22Rv1 (cell line): ENCODE measurements around the gene TMEM233.

ENCODE experiments used
- ZFX ChIP-seq: fragments of 450-650 bp; IDR thresholded peaks from 2 replicates; pipeline ENCODE4 v1.6.1; 2017; ENCODE audit warnings: antibody characterized with exemption, borderline replicate concordance
- TF ChIP-seq, protein P1 (sequence below): fragments of 450-650 bp; IDR thresholded peaks from 2 replicates; pipeline ENCODE4 v1.5.1; 2017; ENCODE audit warnings: mild to moderate bottlenecking

DNA sequence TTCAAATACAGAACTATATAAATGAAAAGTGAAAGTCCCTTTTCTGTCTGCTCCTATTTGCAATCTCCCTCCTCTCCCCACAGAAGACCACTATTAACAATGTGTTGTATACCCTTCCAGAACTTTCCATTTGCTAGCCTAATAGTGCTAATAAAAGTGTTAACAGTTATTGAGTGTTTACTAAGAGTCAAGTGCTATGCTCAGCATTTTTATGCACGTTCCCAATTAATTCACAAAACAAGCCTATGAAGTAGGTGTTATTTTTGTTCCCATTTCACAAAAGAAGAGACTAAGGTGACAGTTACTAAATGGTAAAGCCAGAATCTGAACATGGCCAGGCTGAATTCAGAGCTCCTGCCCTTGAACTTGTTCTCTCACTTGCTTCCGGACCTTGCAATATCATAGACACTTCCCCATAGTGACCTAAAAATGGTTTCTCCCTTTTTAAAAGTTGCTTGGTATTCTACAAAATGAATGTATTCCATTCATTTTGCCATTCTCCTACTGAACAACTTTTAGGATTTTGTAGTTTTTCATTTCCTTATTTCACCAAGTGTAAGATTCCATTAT is 72.7 kb downstream of the TMEM233 start:
- TF ChIP-seq, protein P1, sequence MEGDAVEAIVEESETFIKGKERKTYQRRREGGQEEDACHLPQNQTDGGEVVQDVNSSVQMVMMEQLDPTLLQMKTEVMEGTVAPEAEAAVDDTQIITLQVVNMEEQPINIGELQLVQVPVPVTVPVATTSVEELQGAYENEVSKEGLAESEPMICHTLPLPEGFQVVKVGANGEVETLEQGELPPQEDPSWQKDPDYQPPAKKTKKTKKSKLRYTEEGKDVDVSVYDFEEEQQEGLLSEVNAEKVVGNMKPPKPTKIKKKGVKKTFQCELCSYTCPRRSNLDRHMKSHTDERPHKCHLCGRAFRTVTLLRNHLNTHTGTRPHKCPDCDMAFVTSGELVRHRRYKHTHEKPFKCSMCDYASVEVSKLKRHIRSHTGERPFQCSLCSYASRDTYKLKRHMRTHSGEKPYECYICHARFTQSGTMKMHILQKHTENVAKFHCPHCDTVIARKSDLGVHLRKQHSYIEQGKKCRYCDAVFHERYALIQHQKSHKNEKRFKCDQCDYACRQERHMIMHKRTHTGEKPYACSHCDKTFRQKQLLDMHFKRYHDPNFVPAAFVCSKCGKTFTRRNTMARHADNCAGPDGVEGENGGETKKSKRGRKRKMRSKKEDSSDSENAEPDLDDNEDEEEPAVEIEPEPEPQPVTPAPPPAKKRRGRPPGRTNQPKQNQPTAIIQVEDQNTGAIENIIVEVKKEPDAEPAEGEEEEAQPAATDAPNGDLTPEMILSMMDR: no peak
- no peak for TF ChIP-seq ZFX
